ENCODE results near the gene TBC1D5.
A peak's percentile ranks its signal among the peaks of the same experiment; 100 is the strongest.

DNA sequence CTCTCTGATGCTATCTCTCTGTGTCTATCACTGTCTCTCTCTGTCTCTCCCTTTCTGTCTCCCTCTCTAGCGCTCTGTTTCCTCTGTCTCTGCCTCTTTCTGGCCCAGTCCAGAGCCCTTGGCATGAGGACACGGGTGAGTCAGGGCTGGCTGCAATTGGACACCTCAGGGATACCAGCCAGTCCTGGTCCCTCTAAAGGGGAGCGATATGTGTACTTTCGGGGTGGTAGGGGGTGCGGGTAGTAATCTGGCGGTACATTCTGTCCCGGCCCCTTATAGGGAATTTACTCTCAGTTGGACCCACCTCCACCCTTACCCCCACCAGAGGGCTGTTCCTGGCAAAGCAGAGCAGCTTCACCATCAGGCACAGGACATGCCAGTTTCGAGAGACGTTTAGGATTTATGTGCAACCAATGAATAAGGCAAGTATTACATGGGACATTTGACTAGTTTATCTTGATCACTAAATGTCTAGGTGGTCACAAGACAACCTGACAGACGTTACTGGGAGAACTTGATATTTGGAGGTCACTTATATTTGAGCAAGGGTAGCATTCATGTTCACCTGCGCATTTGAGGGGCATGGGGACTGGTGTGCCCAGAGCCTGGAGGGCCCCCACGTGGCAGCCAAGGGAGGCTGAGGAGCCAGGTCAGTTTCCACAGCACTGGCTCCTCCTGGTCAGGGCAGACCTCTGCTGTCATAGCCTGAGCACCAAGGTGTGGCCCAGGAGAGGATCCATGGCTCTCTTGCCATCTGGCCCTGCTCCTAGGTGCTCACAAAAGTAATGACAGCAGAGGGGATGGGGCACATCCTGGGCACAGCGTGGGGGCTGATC lies 601.5 kb downstream of the TBC1D5 start:
- TF ChIP-seq, protein P1, sequence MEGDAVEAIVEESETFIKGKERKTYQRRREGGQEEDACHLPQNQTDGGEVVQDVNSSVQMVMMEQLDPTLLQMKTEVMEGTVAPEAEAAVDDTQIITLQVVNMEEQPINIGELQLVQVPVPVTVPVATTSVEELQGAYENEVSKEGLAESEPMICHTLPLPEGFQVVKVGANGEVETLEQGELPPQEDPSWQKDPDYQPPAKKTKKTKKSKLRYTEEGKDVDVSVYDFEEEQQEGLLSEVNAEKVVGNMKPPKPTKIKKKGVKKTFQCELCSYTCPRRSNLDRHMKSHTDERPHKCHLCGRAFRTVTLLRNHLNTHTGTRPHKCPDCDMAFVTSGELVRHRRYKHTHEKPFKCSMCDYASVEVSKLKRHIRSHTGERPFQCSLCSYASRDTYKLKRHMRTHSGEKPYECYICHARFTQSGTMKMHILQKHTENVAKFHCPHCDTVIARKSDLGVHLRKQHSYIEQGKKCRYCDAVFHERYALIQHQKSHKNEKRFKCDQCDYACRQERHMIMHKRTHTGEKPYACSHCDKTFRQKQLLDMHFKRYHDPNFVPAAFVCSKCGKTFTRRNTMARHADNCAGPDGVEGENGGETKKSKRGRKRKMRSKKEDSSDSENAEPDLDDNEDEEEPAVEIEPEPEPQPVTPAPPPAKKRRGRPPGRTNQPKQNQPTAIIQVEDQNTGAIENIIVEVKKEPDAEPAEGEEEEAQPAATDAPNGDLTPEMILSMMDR (IDR thresholded peaks at IDR 0.05): peak in 1 of 6 experiments; percentile 6
- TF ChIP-seq POLR2A (IDR thresholded peaks at IDR 0.05): no peak
